NCI-H748 treated with DMSO at 0.1 percent for 48 hours (cell line): ENCODE measurements around the gene AP5S1.

Source experiments
- DNase-seq: peaks from one replicate; lab custom pipeline; 2025; lab: John Stamatoyannopoulos, UW

AP5S1 gene

GRCh38 chr20:3846378-3846739 lies 26.0 kb downstream of the AP5S1 start:
- no peak for DNase-seq

GRCh38 chr20:3846740-3847428 lies 26.5 kb downstream of the AP5S1 start, which contains the start of gene MAVS:
Gene MAVS (plus strand): TSS chr20:3846834. CDS start chr20:3854625, 7,791 bp downstream.
- DNase-seq: peak; percentile 80

- DNase-seq: no peak
These were observed 27.1 kb downstream of the AP5S1 start for GRCh38 chr20:3847429-3847940.

GRCh38 chr20:3848565-3848964 lies 28.2 kb downstream of the AP5S1 start:
- no peak for DNase-seq

- DNase-seq: no peak
These were observed 34.1 kb downstream of the AP5S1 start for GRCh38 chr20:3854462-3854871.

GRCh38 chr20:3857405-3857804 lies 37.1 kb downstream of the AP5S1 start:
- peak; percentile 93 for DNase-seq

- DNase-seq: no peak
These were observed 38.3 kb downstream of the AP5S1 start for GRCh38 chr20:3858689-3859088.

- no peak for DNase-seq
These were observed 40.8 kb downstream of the AP5S1 start for GRCh38 chr20:3861191-3861590.

- no peak for DNase-seq
These were observed 42.0 kb downstream of the AP5S1 start for GRCh38 chr20:3862333-3862732.

GRCh38 chr20:3863317-3863716 lies 43.0 kb downstream of the AP5S1 start:
- DNase-seq: no peak

- DNase-seq: no peak
These were observed 44.2 kb downstream of the AP5S1 start for GRCh38 chr20:3864518-3864917.

- DNase-seq: no peak
These were observed 45.0 kb downstream of the AP5S1 start for GRCh38 chr20:3865152-3865886.

GRCh38 chr20:3865887-3866407 lies 45.6 kb downstream of the AP5S1 start:
- no peak for DNase-seq

- DNase-seq: no peak
These were observed 46.1 kb downstream of the AP5S1 start for GRCh38 chr20:3866464-3866863.

- DNase-seq: no peak
These were observed 47.5 kb downstream of the AP5S1 start for GRCh38 chr20:3867802-3868201.

GRCh38 chr20:3869839-3870634 lies 49.7 kb downstream of the AP5S1 start:
- DNase-seq: no peak

GRCh38 chr20:3871550-3872265 lies 51.4 kb downstream of the AP5S1 start:
- no peak for DNase-seq

- DNase-seq: no peak
These were observed 53.2 kb downstream of the AP5S1 start for GRCh38 chr20:3873507-3873906.

- DNase-seq: no peak
These were observed 54.0 kb downstream of the AP5S1 start for GRCh38 chr20:3874194-3874844.

- DNase-seq: no peak
These were observed 55.1 kb downstream of the AP5S1 start for GRCh38 chr20:3875378-3875974.

- no peak for DNase-seq
These were observed 55.7 kb downstream of the AP5S1 start for GRCh38 chr20:3876000-3876399.
